ENCODE data around the gene GNPTAB.

Gene GNPTAB

GRCh38 chr12:101780599-101780998, 50.2 kb downstream of the GNPTAB start:
- no peak overlapping the region for H3K4me3 ChIP-seq (ENCODE audit: low read length)

DNA sequence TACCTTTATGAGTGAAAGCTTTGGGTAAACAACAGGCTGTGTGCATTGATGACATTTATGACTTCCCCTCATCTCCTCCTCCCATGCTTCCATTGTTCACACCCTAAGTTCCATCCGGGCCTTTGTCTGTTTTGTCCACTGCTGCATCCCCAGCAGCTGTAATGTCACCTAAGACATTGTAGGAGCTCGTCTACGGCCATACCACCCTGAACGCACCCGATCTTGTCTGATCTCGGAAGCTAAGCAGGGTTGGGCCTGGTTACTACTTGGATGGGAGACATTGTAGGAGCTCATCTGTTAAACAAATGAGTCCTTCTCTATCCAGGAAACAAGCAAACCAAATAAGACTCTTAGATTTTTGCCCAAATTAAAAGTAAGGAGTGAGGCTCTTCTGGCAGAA, 51.1 kb downstream of the GNPTAB start:
- H3K4me3 ChIP-seq (ENCODE audit: low read length), result no peak overlapping the region
- no peak for DNase-seq (ENCODE audit: low read depth, low spot score)

More at GRCh38 chr12:101780599-101780998, 50.2 kb downstream of the GNPTAB start:
- DNase-seq (ENCODE audit: low read depth, low spot score), result no peak

DNA sequence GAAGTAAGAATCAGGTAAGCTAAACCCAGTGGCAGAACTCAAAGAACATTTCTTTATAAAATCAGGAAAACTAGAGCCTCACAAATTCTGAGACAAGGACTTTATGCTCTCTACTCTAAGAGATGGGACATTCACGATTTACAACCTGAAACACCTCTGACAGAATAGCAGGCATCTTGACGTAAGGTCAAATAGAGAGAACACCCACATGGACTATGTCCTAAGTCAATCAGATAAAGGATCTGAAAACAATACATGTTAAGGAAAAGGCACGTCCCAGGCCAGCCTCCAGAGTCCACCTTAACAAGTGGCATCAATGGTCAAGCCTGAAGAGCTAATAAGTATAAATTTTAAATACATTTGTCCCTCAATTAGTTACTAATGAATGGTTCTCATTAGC, 51.6 kb downstream of the GNPTAB start:
- H3K4me3 ChIP-seq (ENCODE audit: low read length), result no peak overlapping the region
- no peak for DNase-seq (ENCODE audit: low read depth, low spot score)

- DNase-seq (ENCODE audit: low read depth, low spot score), result no peak
- no peak overlapping the region for H3K4me3 ChIP-seq (ENCODE audit: low read length)
These were observed 52.8 kb downstream of the GNPTAB start for GRCh38 chr12:101777978-101778377.

GRCh38 chr12:101777485-101777884, 53.3 kb downstream of the GNPTAB start:
- no peak for DNase-seq (ENCODE audit: low read depth, low spot score)
- H3K4me3 ChIP-seq (ENCODE audit: low read length), result no peak overlapping the region

GRCh38 chr12:101775816-101776215, 54.9 kb downstream of the GNPTAB start:
- peak; percentile 74 for DNase-seq (ENCODE audit: low read depth, low spot score)

DNA sequence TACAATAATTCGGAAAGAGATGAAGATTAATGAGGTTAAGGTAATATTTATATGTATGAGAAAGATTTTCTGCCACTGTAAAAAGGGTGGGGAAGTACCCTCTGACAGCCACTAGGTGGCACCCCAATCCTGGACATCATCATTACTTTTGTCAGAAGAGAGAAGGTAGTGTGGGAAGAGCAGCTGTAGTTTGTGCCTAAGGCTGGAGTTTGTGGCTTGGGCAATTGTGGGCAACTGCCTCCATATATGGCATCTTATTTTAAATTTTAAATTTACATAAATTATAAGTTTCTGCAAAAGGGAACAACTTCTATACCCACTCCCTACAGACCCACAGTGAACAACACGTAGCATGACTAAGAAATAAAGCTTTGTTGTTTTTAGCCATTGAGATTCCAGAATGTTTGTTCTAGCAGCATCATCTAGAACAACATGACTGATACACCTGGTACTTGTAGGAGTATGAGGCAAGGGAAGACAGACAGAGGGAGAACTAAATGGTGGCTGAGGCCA, 57.1 kb downstream of the GNPTAB start:
- DNase-seq (ENCODE audit: low read depth, low spot score), result peak; percentile 79
- H3K4me3 ChIP-seq (ENCODE audit: low read length), result no peak overlapping the region

More at GRCh38 chr12:101775816-101776215, 54.9 kb downstream of the GNPTAB start:
- peak overlapping the region; percentile 11 for H3K4me3 ChIP-seq (ENCODE audit: low read length)

DNA sequence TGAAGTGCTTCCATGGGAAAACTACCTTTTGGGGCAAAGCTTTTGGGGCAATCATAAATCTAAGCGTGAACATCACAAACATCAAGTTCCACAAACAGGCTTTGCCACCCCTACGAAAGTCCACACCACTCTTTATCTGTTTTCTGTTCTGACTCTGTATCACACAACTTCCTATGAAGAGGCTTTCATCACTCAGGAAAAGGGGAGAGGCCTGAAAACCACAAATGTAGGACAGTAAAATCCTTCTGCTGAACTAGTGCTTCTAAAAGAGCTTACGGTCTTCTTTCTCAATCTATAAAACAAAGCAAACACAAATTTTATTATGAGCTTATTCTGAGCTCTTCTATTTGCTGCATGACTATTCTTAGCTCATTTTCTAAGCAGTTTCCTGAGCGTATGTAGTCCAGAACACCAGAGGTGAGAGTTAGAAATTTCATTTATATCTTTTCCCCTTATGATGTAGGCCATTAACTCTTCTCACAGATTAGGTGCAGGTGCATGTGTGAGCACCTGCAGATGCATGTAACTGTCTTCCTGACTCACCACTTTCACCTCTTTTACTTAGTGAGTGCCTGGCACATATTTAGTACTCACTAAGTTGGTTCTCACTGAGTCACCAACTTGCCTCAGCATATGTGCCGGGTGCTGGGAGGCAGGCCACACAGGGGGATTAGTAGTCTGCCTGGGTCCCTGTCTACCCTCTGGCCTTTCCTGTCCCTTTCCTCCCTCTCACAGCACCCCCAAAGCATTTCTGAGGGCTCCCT, 58.6 kb downstream of the GNPTAB start:
- H3K4me3 ChIP-seq (ENCODE audit: low read length), result peak overlapping the region; percentile 11
- peak; percentile 64 for DNase-seq (ENCODE audit: low read depth, low spot score)

DNA sequence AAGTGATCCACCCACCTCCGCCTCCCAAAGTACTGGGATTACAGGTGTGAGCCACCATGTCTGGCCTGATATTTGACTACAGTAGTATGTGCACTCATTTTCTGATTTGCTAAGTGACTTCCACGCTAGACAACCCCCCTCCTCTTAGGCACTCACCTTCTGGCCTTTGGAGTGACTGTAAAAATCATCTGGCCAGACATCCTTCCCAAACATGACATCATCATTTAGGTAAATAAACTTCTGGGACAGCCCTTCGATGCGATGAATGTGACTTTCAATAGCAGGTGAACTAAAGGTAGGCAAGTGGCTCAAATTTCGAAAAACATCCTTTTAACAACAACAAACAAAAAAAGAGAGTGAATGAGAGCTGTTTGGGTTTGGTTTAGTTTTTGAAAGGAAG, 60.9 kb downstream of the GNPTAB start:
- no peak for DNase-seq (ENCODE audit: low read depth, low spot score)

DNA sequence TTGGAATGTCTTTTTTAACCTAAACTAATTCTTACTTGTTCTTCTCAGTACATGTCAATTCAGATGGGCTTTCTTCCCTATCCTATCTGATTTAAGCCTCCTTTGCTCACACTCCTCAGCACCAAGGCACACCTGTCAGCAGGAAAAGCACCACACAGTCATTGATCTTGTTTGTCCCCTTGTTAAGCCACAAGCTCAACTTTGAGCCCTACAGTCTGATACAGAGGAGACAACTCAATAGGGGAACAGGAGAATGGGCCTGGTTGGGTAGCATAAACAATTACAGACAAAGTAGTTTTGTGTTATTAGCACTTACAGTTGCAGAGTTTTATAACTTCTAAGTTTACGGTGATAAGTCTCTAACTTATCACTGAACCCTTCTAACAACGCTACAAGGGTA, 62.0 kb downstream of the GNPTAB start:
- DNase-seq (ENCODE audit: low read depth, low spot score), result no peak
- H3K4me3 ChIP-seq (ENCODE audit: low read length), result no peak overlapping the region

More for the DNA sequence above, 60.9 kb downstream of the GNPTAB start:
- H3K4me3 ChIP-seq (ENCODE audit: low read length), result no peak overlapping the region

DNA sequence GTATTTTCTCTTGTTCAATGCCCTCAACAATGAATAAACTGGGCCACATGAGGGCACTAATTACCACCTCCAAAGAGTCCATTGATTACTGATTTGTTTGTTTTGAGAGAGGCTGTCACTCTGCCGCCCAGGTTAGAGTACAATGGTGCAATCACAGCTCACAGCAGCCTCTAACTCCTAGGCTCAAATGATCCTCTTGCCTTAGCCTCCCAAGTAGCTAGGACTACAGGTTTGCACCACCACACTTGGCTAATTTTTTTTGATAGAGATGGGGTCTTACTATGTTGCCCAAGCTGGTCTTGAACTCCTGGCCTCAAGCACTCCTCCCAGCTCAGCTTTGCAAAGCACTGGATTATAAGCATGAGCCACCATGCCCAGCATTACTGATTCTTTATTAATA, 63.2 kb downstream of the GNPTAB start:
- DNase-seq (ENCODE audit: low read depth, low spot score), result no peak
- H3K4me3 ChIP-seq (ENCODE audit: low read length), result no peak overlapping the region

DNA sequence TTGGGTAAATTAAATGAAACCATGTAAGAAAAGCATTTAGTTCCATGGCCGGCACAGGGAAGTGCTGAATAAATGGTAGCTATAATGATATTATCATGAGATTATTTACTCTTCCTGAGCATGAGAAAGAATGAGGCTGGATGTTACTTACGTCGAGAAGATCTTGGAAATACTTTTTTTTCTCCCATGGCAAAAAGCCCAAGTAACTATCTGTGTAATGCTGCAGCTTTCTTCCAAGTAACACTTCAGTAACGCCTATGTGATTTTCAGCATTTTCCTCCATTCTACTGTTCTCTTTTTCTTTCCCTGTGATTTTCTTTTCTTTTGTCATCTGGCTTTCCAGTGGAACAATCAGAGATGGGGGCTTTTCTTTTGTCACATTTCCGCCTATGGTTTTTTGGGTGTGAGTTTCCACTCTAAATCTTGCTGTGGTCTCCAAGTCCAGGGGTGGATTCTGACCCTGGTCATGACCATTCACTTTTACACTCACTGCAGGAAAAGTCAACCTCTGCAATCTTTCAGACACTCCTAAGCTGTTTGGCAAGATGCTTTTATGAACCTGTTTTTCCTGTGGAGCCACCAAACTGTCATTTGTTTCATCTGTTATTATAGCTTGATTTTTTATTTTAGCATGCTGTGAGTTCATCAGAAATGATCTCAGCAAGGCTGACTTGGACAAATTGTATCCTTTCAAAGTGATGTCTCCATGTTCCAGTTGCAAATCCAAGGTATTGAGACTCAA, 66.5 kb downstream of the GNPTAB start:
- no peak for DNase-seq (ENCODE audit: low read depth, low spot score)

GRCh38 chr12:101763246-101763931, 67.4 kb downstream of the GNPTAB start:
- DNase-seq (ENCODE audit: low read depth, low spot score), result no peak
- no peak overlapping the region for H3K4me3 ChIP-seq (ENCODE audit: low read length)

More for the DNA sequence above, 66.5 kb downstream of the GNPTAB start:
- H3K4me3 ChIP-seq (ENCODE audit: low read length), result no peak overlapping the region

- H3K4me3 ChIP-seq (ENCODE audit: low read length), result no peak overlapping the region
- no peak for DNase-seq (ENCODE audit: low read depth, low spot score)
These were observed 69.0 kb downstream of the GNPTAB start for GRCh38 chr12:101761781-101762180.

DNA sequence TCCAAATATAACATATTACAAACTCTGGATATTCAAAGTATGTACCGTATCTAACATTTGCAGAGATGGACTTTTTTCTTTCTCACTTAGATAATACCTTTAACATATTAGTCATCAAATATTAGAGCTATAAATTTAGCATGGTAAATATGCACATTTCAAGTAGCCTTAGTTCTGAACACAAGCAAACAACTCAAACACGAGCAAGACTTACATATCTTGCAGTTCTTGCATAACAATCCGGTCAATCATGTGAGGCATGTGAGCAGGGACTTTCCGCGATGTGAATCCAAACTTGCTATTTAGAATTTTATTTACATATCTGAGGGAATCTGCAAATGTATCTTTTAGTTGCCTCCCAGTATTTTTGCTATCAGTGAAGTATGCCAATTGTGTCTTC, 69.4 kb downstream of the GNPTAB start:
- DNase-seq (ENCODE audit: low read depth, low spot score), result no peak
- H3K4me3 ChIP-seq (ENCODE audit: low read length), result no peak overlapping the region

- no peak for DNase-seq (ENCODE audit: low read depth, low spot score)
- H3K4me3 ChIP-seq (ENCODE audit: low read length), result no peak overlapping the region
These were observed 71.2 kb downstream of the GNPTAB start for GRCh38 chr12:101759396-101760047.

DNA sequence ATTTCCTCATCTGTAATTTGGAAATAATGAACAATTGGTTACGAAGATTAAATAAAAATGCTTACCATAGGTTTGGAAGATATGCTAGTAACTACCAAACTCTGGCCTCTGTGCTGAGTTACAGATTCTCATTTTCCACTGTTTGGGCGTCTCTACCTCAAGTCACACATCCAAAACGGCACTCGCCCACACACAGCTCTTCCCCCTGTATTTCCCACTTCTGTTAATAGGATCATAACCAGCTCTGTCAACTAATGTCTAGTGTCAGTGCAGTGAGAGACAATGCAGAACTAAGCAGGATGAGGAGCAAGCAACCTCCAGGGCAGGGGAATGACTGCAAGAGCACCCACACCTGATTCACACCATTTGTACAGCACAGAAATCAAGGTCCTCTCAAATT, 80.6 kb downstream of the GNPTAB start:
- no peak for DNase-seq (ENCODE audit: low read depth, low spot score)
- H3K4me3 ChIP-seq (ENCODE audit: low read length), result no peak overlapping the region

DNA sequence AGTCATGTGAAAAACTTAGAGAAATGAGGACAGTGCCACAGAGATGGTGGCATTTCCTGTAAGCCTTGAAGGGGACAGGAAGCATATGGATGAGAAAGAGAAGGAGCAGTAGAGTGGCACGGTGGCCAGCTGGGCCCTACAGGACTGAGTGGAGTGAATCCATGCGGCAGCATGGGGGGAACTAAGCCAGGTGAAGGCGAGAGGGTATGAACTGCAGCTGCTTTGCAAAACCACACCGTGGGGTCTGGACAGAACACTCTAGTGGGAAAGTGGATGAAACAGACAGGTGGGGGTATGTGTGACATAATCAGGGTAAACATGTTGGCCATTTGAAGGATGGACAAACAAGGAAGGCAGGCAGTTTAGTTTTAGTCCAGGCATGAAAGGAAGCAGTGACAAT, 81.1 kb downstream of the GNPTAB start:
- no peak for DNase-seq (ENCODE audit: low read depth, low spot score)
- no peak overlapping the region for H3K4me3 ChIP-seq (ENCODE audit: low read length)

DNA sequence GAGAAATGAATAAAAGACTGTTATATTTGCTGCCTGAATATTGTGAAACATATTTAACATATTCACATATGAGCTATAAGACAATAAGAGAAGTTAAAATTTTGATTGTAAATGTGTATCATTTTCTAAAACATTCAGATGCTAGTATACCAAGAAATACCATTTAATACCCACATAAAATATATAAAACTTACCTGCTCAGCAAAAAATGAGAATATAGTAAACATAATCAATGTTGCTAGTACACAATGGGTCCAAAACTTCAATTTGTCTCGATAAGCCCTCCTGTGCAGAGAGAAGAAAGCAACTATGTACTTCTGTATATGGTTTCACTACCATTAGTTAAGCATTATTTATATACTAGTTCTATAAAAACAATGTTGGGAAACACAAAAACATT, 81.9 kb downstream of the GNPTAB start:
- no peak for DNase-seq (ENCODE audit: low read depth, low spot score)
- no peak overlapping the region for H3K4me3 ChIP-seq (ENCODE audit: low read length)

All from Jurkat, Clone E6-1 (cell line).